GM19043 (cell line): ENCODE results near the gene GK.
"Not testable (repeated sequence)": the region's sequence is repeated elsewhere in the genome, so short reads cannot be mapped to it uniquely, and the experiment has no call there.

Experiments
- ATAC-seq: cut with Tn5 transposase; IDR thresholded peaks from one replicate; pipeline ENCODE4 v1.9.1; 2021; ENCODE audit warnings: low read depth; ENCODE audit not compliant: unreplicated experiment

Gene GK

GRCh38 chrX:30652527-30653414 is 452 bp upstream of the GK start:
- ATAC-seq: peak; percentile 78

- ATAC-seq: not testable (repeated sequence)
Observed at GRCh38 chrX:30654386-30654785, 1.2 kb downstream of the GK start.

GRCh38 chrX:30654989-30655607 is 1.9 kb downstream of the GK start:
- ATAC-seq: no peak

- no peak for ATAC-seq
Observed at GRCh38 chrX:30655991-30656390, 2.8 kb downstream of the GK start.

- ATAC-seq: no peak
Observed at GRCh38 chrX:30657196-30658161, 4.3 kb downstream of the GK start.

GRCh38 chrX:30659421-30659820 is 6.2 kb downstream of the GK start:
- no peak for ATAC-seq

GRCh38 chrX:30661228-30661627 is 8.0 kb downstream of the GK start:
- no peak for ATAC-seq

- ATAC-seq: no peak
Observed at GRCh38 chrX:30663322-30663721, 10.1 kb downstream of the GK start.

- no peak for ATAC-seq
Observed at GRCh38 chrX:30665471-30665870, 12.2 kb downstream of the GK start.

GRCh38 chrX:30666094-30666493 is 12.9 kb downstream of the GK start:
- ATAC-seq: no peak

GRCh38 chrX:30668581-30668980 is 15.4 kb downstream of the GK start:
- no peak for ATAC-seq

GRCh38 chrX:30671189-30671588 is 18.0 kb downstream of the GK start:
- not testable (repeated sequence) for ATAC-seq

- ATAC-seq: no peak
Observed at GRCh38 chrX:30673127-30673796, 20.0 kb downstream of the GK start.

GRCh38 chrX:30673884-30674598 is 20.8 kb downstream of the GK start:
- no peak for ATAC-seq

GRCh38 chrX:30674799-30675198 is 21.6 kb downstream of the GK start:
- ATAC-seq: no peak

- ATAC-seq: no peak
Observed at GRCh38 chrX:30679369-30679768, 26.1 kb downstream of the GK start.

GRCh38 chrX:30680618-30681017 is 27.4 kb downstream of the GK start:
- no peak for ATAC-seq

GRCh38 chrX:30688641-30689040 is 35.4 kb downstream of the GK start:
- ATAC-seq: no peak

- no peak for ATAC-seq
Observed at GRCh38 chrX:30689116-30689515, 35.9 kb downstream of the GK start.

GRCh38 chrX:30690330-30690729 is 37.1 kb downstream of the GK start:
- no peak for ATAC-seq
